KMS-11 (cell line): ENCODE measurements around the gene RPS25.
"Not testable (repeated sequence)": the region's sequence is repeated elsewhere in the genome, so short reads cannot be mapped to it uniquely, and the experiment has no call there.

Source experiments
- H2AFZ ChIP-seq: fragments of 200-600 bp; sonication (generic); 2 replicates; pipeline ENCODE4 v1.6.1; 2016; ENCODE audit warnings: antibody characterized with exemption, mixed run types, low read depth
- H3K27ac ChIP-seq: fragments of 200-600 bp; sonication (generic); 2 replicates; pipeline ENCODE4 v1.6.1; 2016; ENCODE audit warnings: mild to moderate bottlenecking, mixed run types
- H3K27me3 ChIP-seq: fragments of 200-600 bp; sonication (generic); 2 replicates; pipeline ENCODE4 v1.6.1; 2017; ENCODE audit warnings: mild to moderate bottlenecking, low read depth, mixed run types, moderate library complexity; ENCODE audit not compliant: insufficient read depth
- H3K36me3 ChIP-seq: fragments of 200-600 bp; sonication (generic); 2 replicates; pipeline ENCODE4 v1.6.1; 2017; ENCODE audit warnings: mild to moderate bottlenecking, mixed run types; ENCODE audit not compliant: insufficient read depth
- H3K4me1 ChIP-seq: fragments of 200-600 bp; sonication (generic); 2 replicates; pipeline ENCODE4 v1.6.1; 2016; ENCODE audit warnings: mild to moderate bottlenecking, low read depth, mixed run types; ENCODE audit not compliant: poor library complexity, severe bottlenecking
- H3K4me2 ChIP-seq: fragments of 200-600 bp; sonication (generic); 2 replicates; pipeline ENCODE4 v1.7.0; 2016; ENCODE audit warnings: mild to moderate bottlenecking, mixed run types
- H3K4me3 ChIP-seq: fragments of 200-600 bp; sonication (generic); IDR thresholded peaks from 2 replicates; pipeline ENCODE4 v1.6.1; 2017; ENCODE audit warnings: low read depth, low read length, mixed read lengths; ENCODE audit not compliant: insufficient read depth
- H3K79me2 ChIP-seq: fragments of 200-600 bp; sonication (generic); 2 replicates; pipeline ENCODE4 v1.6.1; 2016; ENCODE audit warnings: low read depth, mixed run types; ENCODE audit not compliant: insufficient read depth
- H3K9ac ChIP-seq: fragments of 200-600 bp; sonication (generic); 2 replicates; pipeline ENCODE4 v1.6.1; 2016; ENCODE audit warnings: mild to moderate bottlenecking, mixed run types
- H4K20me1 ChIP-seq: fragments of 200-600 bp; sonication (generic); 2 replicates; pipeline ENCODE4 v1.6.1; 2016; ENCODE audit warnings: mild to moderate bottlenecking, mixed run types; ENCODE audit not compliant: insufficient read depth
- CTCF ChIP-seq: fragments of 200-600 bp; sonication (generic); conservative IDR thresholded peaks from 2 replicates; pipeline ENCODE4 v1.6.1; 2017; ENCODE audit warnings: low read depth, mild to moderate bottlenecking, antibody characterized with exemption, low read length, moderate library complexity, mixed read lengths

The RPS25 gene

GRCh38 chr11:119034813-119035212, 16.7 kb upstream of the RPS25 start:
- H3K27me3 ChIP-seq = no peaks in the 10 kb centered on the region
- H3K79me2 ChIP-seq = no peaks in the 10 kb centered on the region
- no peak overlapping the region for H3K4me2 ChIP-seq
- no peak overlapping the region for H2AFZ ChIP-seq
- H3K4me3 ChIP-seq = no peak overlapping the region
- H3K9ac ChIP-seq = no peak overlapping the region
- H4K20me1 ChIP-seq = no peaks in the 10 kb centered on the region
- no peaks in the 10 kb centered on the region for H3K4me1 ChIP-seq
- no peaks in the 10 kb centered on the region for H3K36me3 ChIP-seq
- H3K27ac ChIP-seq = no peak overlapping the region
- no peak for TF ChIP-seq CTCF

GRCh38 chr11:119033421-119033820, 15.3 kb upstream of the RPS25 start:
- H3K9ac ChIP-seq, H3K4me2 ChIP-seq: not testable (repeated sequence)

GRCh38 chr11:119031912-119032280, 13.8 kb upstream of the RPS25 start:
- H3K4me3 ChIP-seq = no peak overlapping the region
- no peaks in the 10 kb centered on the region for H3K27me3 ChIP-seq
- H3K79me2 ChIP-seq = peaks cover 22% of the 10 kb centered on the region
- H3K36me3 ChIP-seq = no peaks in the 10 kb centered on the region
- H4K20me1 ChIP-seq = no peaks in the 10 kb centered on the region
- no peak for TF ChIP-seq CTCF
- no peak overlapping the region for H3K9ac ChIP-seq
- H3K4me2 ChIP-seq = no peak overlapping the region
- H2AFZ ChIP-seq = no peak overlapping the region
- peaks cover 19% of the 10 kb centered on the region for H3K4me1 ChIP-seq
- no peak overlapping the region for H3K27ac ChIP-seq

More at GRCh38 chr11:119033421-119033820, 15.3 kb upstream of the RPS25 start:
- not testable (repeated sequence) for H3K27me3 ChIP-seq, H3K4me3 ChIP-seq, H3K27ac ChIP-seq, H3K36me3 ChIP-seq, H2AFZ ChIP-seq, H3K4me1 ChIP-seq, H4K20me1 ChIP-seq, H3K79me2 ChIP-seq

GRCh38 chr11:119030329-119031047, 12.3 kb upstream of the RPS25 start, which contains the start of gene SLC37A4:
TSS of gene SLC37A4 (minus strand) at chr11:119030877.
- peaks cover 31% of the 10 kb centered on the region for H3K4me1 ChIP-seq
- H3K4me3 ChIP-seq = no peak within 1 kb of the TSS
- H3K27me3 ChIP-seq = no peaks in the 10 kb centered on the region
- peak within 1 kb of the TSS; percentile 73 for H3K9ac ChIP-seq
- TF ChIP-seq CTCF = no peak
- peak within 1 kb of the TSS; percentile 96 for H3K4me2 ChIP-seq
- H2AFZ ChIP-seq = peak within 1 kb of the TSS; percentile 22; the same call in 1 of the 2 replicates
- peak within 1 kb of the TSS; percentile 71 for H3K27ac ChIP-seq
- H4K20me1 ChIP-seq = no peaks in the 10 kb centered on the region
- peaks cover 24% of the 10 kb centered on the region for H3K79me2 ChIP-seq
- no peaks in the 10 kb centered on the region; the same call in 1 of the 2 replicates for H3K36me3 ChIP-seq

GRCh38 chr11:119030029-119030328, 11.8 kb upstream of the RPS25 start:
- H3K4me1 ChIP-seq = peaks cover 36% of the 10 kb centered on the region
- peak overlapping the region; percentile 73 for H3K9ac ChIP-seq
- peak overlapping the region; percentile 96 for H3K4me2 ChIP-seq
- no peak overlapping the region for H3K4me3 ChIP-seq
- no peak for TF ChIP-seq CTCF
- no peaks in the 10 kb centered on the region for H3K27me3 ChIP-seq
- H3K36me3 ChIP-seq = no peaks in the 10 kb centered on the region; the same call in 1 of the 2 replicates
- peak overlapping the region; percentile 71 for H3K27ac ChIP-seq
- H4K20me1 ChIP-seq = no peaks in the 10 kb centered on the region
- H2AFZ ChIP-seq = peak overlapping the region; percentile 22; the same call in 1 of the 2 replicates
- H3K79me2 ChIP-seq = peaks cover 25% of the 10 kb centered on the region
